Tibial nerve (tissue), 3 donors: Measurements from ENCODE around the gene TXNDC12.

Source experiments
- POLR2A ChIP-seq, 2 donors: fragments of 450-650 bp; IDR thresholded peaks; one replicate each; pipeline ENCODE4 v1.6.1; 2017; ENCODE audit warnings: antibody characterized with exemption in 2 of 2, mild to moderate bottlenecking in 2 of 2, moderate library complexity in 2 of 2
- TF ChIP-seq, protein P1 (sequence below), 5 experiments: fragments of 200-600 bp in 3 of 5; fragments of 450-650 bp in 2 of 5; sonication (generic) in 3 of 5; IDR thresholded peaks; one replicate each; pipeline ENCODE4 v1.5.1; 2016 to 2019; ENCODE audit warnings: antibody characterized with exemption in 5 of 5, mild to moderate bottlenecking in 3 of 5, moderate library complexity in 2 of 5

GRCh38 chr1:51990478-51990965 lies 64.5 kb downstream of the TXNDC12 start, which contains the start of gene RAB3B:
- TF ChIP-seq, protein P1, sequence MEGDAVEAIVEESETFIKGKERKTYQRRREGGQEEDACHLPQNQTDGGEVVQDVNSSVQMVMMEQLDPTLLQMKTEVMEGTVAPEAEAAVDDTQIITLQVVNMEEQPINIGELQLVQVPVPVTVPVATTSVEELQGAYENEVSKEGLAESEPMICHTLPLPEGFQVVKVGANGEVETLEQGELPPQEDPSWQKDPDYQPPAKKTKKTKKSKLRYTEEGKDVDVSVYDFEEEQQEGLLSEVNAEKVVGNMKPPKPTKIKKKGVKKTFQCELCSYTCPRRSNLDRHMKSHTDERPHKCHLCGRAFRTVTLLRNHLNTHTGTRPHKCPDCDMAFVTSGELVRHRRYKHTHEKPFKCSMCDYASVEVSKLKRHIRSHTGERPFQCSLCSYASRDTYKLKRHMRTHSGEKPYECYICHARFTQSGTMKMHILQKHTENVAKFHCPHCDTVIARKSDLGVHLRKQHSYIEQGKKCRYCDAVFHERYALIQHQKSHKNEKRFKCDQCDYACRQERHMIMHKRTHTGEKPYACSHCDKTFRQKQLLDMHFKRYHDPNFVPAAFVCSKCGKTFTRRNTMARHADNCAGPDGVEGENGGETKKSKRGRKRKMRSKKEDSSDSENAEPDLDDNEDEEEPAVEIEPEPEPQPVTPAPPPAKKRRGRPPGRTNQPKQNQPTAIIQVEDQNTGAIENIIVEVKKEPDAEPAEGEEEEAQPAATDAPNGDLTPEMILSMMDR (IDR thresholded peaks at IDR 0.05), result no peak
- TF ChIP-seq POLR2A (IDR thresholded peaks at IDR 0.05), result no peak
